ENCODE data around the gene PPP1R10.
A peak's percentile ranks its signal among the peaks of the same experiment; 100 is the strongest.

The PPP1R10 gene

GRCh38 chr6:30583921-30584320, 33.1 kb downstream of the PPP1R10 start:
- no peak overlapping the region for H3K4me3 ChIP-seq (ENCODE audit: low read depth, low read length)
- TF ChIP-seq MYC (IDR thresholded peaks at IDR 0.05; ENCODE audit: low read depth, low read length) = no peak
- TF ChIP-seq, protein P1, sequence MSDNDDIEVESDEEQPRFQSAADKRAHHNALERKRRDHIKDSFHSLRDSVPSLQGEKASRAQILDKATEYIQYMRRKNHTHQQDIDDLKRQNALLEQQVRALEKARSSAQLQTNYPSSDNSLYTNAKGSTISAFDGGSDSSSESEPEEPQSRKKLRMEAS (IDR thresholded peaks at IDR 0.05; ENCODE audit: low read depth, low read length) = no peak
- TF ChIP-seq, protein P2, sequence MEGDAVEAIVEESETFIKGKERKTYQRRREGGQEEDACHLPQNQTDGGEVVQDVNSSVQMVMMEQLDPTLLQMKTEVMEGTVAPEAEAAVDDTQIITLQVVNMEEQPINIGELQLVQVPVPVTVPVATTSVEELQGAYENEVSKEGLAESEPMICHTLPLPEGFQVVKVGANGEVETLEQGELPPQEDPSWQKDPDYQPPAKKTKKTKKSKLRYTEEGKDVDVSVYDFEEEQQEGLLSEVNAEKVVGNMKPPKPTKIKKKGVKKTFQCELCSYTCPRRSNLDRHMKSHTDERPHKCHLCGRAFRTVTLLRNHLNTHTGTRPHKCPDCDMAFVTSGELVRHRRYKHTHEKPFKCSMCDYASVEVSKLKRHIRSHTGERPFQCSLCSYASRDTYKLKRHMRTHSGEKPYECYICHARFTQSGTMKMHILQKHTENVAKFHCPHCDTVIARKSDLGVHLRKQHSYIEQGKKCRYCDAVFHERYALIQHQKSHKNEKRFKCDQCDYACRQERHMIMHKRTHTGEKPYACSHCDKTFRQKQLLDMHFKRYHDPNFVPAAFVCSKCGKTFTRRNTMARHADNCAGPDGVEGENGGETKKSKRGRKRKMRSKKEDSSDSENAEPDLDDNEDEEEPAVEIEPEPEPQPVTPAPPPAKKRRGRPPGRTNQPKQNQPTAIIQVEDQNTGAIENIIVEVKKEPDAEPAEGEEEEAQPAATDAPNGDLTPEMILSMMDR (IDR thresholded peaks at IDR 0.05; ENCODE audit: low read depth, low read length) = no peak
- TF ChIP-seq POLR2A (IDR thresholded peaks at IDR 0.05; ENCODE audit: extremely low read depth, insufficient read length) = no peak
- no peak for DNase-seq (ENCODE audit: low read depth)

DNA sequence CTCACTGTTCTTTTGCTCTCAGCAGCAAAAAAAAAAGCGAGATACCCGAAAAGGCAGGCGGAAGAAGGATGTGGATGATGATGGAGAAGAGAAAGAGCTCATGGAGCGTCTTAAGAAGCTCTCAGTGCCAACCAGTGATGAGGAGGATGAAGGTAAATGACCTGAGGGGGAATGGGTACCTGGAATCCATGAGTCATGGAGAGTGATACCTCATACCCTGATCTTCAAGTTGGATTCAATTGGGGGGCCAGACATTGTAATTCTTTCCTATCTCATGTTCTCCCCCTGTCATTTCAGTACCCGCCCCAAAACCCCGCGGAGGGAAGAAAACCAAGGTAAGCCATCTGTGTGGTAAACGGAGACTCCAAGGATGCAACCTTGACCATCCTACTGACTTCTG, 39.0 kb downstream of the PPP1R10 start:
- no peak for DNase-seq (ENCODE audit: low read depth)
- H3K4me3 ChIP-seq (ENCODE audit: low read depth, low read length) = no peak overlapping the region
- TF ChIP-seq, protein P1 (IDR thresholded peaks at IDR 0.05; ENCODE audit: low read depth, low read length) = no peak
- TF ChIP-seq MYC (IDR thresholded peaks at IDR 0.05; ENCODE audit: low read depth, low read length) (no peak), POLR2A (IDR thresholded peaks at IDR 0.05; ENCODE audit: extremely low read depth, insufficient read length) (no peak)
- TF ChIP-seq, protein P2 (IDR thresholded peaks at IDR 0.05; ENCODE audit: low read depth, low read length) = no peak

DNA sequence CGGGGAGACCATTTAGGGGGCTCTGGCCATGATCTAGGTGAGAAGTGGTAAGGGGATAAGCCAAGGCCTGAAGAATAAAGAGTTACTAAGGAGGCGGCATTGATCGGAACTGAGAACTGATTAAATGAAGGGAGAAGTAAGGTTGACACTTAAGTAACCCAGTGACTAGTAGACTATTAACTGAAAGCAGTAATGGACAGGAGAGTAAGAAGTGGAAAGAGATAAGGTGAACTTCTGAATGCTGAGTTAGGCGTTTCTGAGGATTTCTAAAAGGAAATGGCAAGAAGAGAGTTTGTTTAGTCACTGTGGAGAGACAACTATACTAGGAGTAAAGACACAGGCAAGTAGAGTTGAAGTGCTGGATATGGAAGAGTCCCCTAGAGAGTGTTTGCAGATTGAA, 43.9 kb downstream of the PPP1R10 start:
- DNase-seq (ENCODE audit: low read depth) = no peak
- TF ChIP-seq, protein P1 (IDR thresholded peaks at IDR 0.05; ENCODE audit: low read depth, low read length) = no peak
- TF ChIP-seq, protein P2 (IDR thresholded peaks at IDR 0.05; ENCODE audit: low read depth, low read length) = no peak
- no peak for TF ChIP-seq POLR2A (IDR thresholded peaks at IDR 0.05; ENCODE audit: extremely low read depth, insufficient read length)
- TF ChIP-seq MYC (IDR thresholded peaks at IDR 0.05; ENCODE audit: low read depth, low read length) = no peak
- H3K4me3 ChIP-seq (ENCODE audit: low read depth, low read length) = peak overlapping the region; percentile 87

GRCh38 chr6:30572148-30572547, 44.9 kb downstream of the PPP1R10 start:
- DNase-seq (ENCODE audit: low read depth) = no peak
- TF ChIP-seq POLR2A (IDR thresholded peaks at IDR 0.05; ENCODE audit: extremely low read depth, insufficient read length) (no peak), MYC (IDR thresholded peaks at IDR 0.05; ENCODE audit: low read depth, low read length) (no peak)
- TF ChIP-seq, protein P1 (IDR thresholded peaks at IDR 0.05; ENCODE audit: low read depth, low read length) = no peak
- TF ChIP-seq, protein P2 (IDR thresholded peaks at IDR 0.05; ENCODE audit: low read depth, low read length) = no peak
- H3K4me3 ChIP-seq (ENCODE audit: low read depth, low read length) = peak overlapping the region; percentile 87

- H3K4me3 ChIP-seq (ENCODE audit: low read depth, low read length) = peak overlapping the region; percentile 87
- TF ChIP-seq, protein P1 (IDR thresholded peaks at IDR 0.05; ENCODE audit: low read depth, low read length) = peak; percentile 72; the same call in 1 of the 2 replicates
- TF ChIP-seq, protein P2 (IDR thresholded peaks at IDR 0.05; ENCODE audit: low read depth, low read length) = no peak
- no peak for TF ChIP-seq MYC (IDR thresholded peaks at IDR 0.05; ENCODE audit: low read depth, low read length)
- DNase-seq (ENCODE audit: low read depth) = no peak
These were observed 45.3 kb downstream of the PPP1R10 start for GRCh38 chr6:30571762-30572082.
